GM21515 (cell line): ENCODE measurements around the gene PRSS12.
"Not testable (repeated sequence)": the region's sequence is repeated elsewhere in the genome, so short reads cannot be mapped to it uniquely, and the experiment has no call there.

Experiments used
- ATAC-seq: cut with Tn5 transposase; IDR thresholded peaks from one replicate; pipeline ENCODE4 v1.9.1; 2021; ENCODE audit not compliant: unreplicated experiment

PRSS12 gene

GRCh38 chr4:118325431-118325830, 27.4 kb downstream of the PRSS12 start:
- ATAC-seq = no peak

GRCh38 chr4:118322831-118323502, 29.8 kb downstream of the PRSS12 start:
- no peak for ATAC-seq

GRCh38 chr4:118318931-118319330, 33.9 kb downstream of the PRSS12 start:
- ATAC-seq = no peak

- no peak for ATAC-seq
These were observed 35.1 kb downstream of the PRSS12 start for GRCh38 chr4:118317691-118318090.

- ATAC-seq = no peak
These were observed 38.6 kb downstream of the PRSS12 start for GRCh38 chr4:118314221-118314620.

- no peak for ATAC-seq
These were observed 39.7 kb downstream of the PRSS12 start for GRCh38 chr4:118313098-118313497.

GRCh38 chr4:118308306-118309030, 44.3 kb downstream of the PRSS12 start:
- no peak for ATAC-seq

- ATAC-seq = no peak
These were observed 45.2 kb downstream of the PRSS12 start for GRCh38 chr4:118307643-118308042.

GRCh38 chr4:118299619-118300018, 53.2 kb downstream of the PRSS12 start:
- ATAC-seq = not testable (repeated sequence)

- ATAC-seq = no peak
These were observed 56.1 kb downstream of the PRSS12 start for GRCh38 chr4:118296729-118297128.

GRCh38 chr4:118290951-118291350, 61.9 kb downstream of the PRSS12 start:
- ATAC-seq = no peak

GRCh38 chr4:118289794-118290193, 63.0 kb downstream of the PRSS12 start:
- no peak for ATAC-seq

- no peak for ATAC-seq
These were observed 64.9 kb downstream of the PRSS12 start for GRCh38 chr4:118287711-118288451.

- no peak for ATAC-seq
These were observed 66.1 kb downstream of the PRSS12 start for GRCh38 chr4:118286685-118287084.

- ATAC-seq = no peak
These were observed 66.9 kb downstream of the PRSS12 start for GRCh38 chr4:118285931-118286330.

- ATAC-seq = peak; percentile 55
These were observed 68.6 kb downstream of the PRSS12 start for GRCh38 chr4:118284169-118284568.

- no peak for ATAC-seq
These were observed 70.1 kb downstream of the PRSS12 start for GRCh38 chr4:118282692-118283091.

GRCh38 chr4:118281611-118282442, 71.0 kb downstream of the PRSS12 start:
- no peak for ATAC-seq

- ATAC-seq = peak; percentile 36
These were observed 72.1 kb downstream of the PRSS12 start for GRCh38 chr4:118280501-118281218.

- no peak for ATAC-seq
These were observed 72.8 kb downstream of the PRSS12 start for GRCh38 chr4:118279920-118280432.
